ENCODE results near the gene KRTAP5-2.

GRCh38 chr11:1554981-1555712 lies 42.9 kb downstream of the KRTAP5-2 start:
- TF ChIP-seq POLR2A (IDR thresholded peaks at IDR 0.05; ENCODE audit: low read depth, low read length), result no peak
- TF ChIP-seq POLR2AphosphoS5 (IDR thresholded peaks at IDR 0.05; ENCODE audit: low read depth, low read length), result no peak
- no peak for TF ChIP-seq POU2F2 (IDR thresholded peaks at IDR 0.05; ENCODE audit: low read depth, low read length)
- no peak for TF ChIP-seq TAF1 (IDR thresholded peaks at IDR 0.05; ENCODE audit: low read depth, low read length)
